Trophoblast cell (in vitro differentiated cells and primary cell): ENCODE data around the gene PLA2G3.

Experiments used
- DNase-seq, 2 donors: peaks; one replicate each; pipeline ENCODE4 v3.0.0-alpha.2; 2016
- H2AFZ ChIP-seq: 2 replicates; pipeline ENCODE4 v1.6.1; 2013; ENCODE audit warnings: low read length, moderate library complexity, mild to moderate bottlenecking; ENCODE audit not compliant: insufficient read depth, poor library complexity
- H2AK5ac ChIP-seq: 2 replicates; pipeline ENCODE4 v1.6.1; 2013; ENCODE audit warnings: mild to moderate bottlenecking, low read length
- H2BK120ac ChIP-seq: 2 replicates; pipeline ENCODE4 v1.6.1; 2013; ENCODE audit warnings: low read length, mild to moderate bottlenecking, moderate library complexity; ENCODE audit not compliant: insufficient read depth, poor library complexity
- H2BK12ac ChIP-seq: 2 replicates; pipeline ENCODE4 v1.6.1; 2013; ENCODE audit warnings: mild to moderate bottlenecking, low read length, moderate library complexity
- H2BK5ac ChIP-seq: 2 replicates; pipeline ENCODE4 v1.6.1; 2013; ENCODE audit warnings: low read length, low read depth, moderate library complexity, mild to moderate bottlenecking; ENCODE audit not compliant: poor library complexity
- H3K14ac ChIP-seq: 2 replicates; pipeline ENCODE4 v1.6.1; 2013; ENCODE audit warnings: mild to moderate bottlenecking, low read length
- H3K18ac ChIP-seq: 2 replicates; pipeline ENCODE4 v1.6.1; 2013; ENCODE audit warnings: mild to moderate bottlenecking, low read length
- H3K23ac ChIP-seq: 2 replicates; pipeline ENCODE4 v1.6.1; 2013; ENCODE audit warnings: low read length
- H3K27ac ChIP-seq: 2 replicates; pipeline ENCODE4 v1.5.1; 2013; ENCODE audit warnings: low read depth, mild to moderate bottlenecking, inconsistent platforms, low read length, moderate library complexity
- H3K27me3 ChIP-seq: 2 replicates; pipeline ENCODE4 v1.6.1; 2013; ENCODE audit warnings: inconsistent platforms, mild to moderate bottlenecking, low read length, moderate library complexity; ENCODE audit not compliant: insufficient read depth
- H3K36me3 ChIP-seq, 2 experiments: 1 replicate in 1 of 2; 2 replicates in 1 of 2; pipeline ENCODE4 v1.6.1; 2013; ENCODE audit warnings: low read length in 2 of 2, mild to moderate bottlenecking in 2 of 2, moderate library complexity in 1 of 2; ENCODE audit not compliant: insufficient read depth in 2 of 2, control insufficient read depth in 1 of 2
- H3K4ac ChIP-seq: 2 replicates; pipeline ENCODE4 v1.6.1; 2013; ENCODE audit warnings: low read depth, mild to moderate bottlenecking, low read length, moderate library complexity
- H3K4me1 ChIP-seq, 2 experiments: 1 replicate in 1 of 2; 2 replicates in 1 of 2; pipeline ENCODE4 v1.6.1; 2013; ENCODE audit warnings: low read length in 2 of 2, mild to moderate bottlenecking in 2 of 2, moderate library complexity in 1 of 2; ENCODE audit not compliant: insufficient read depth in 2 of 2, control insufficient read depth in 1 of 2
- H3K4me2 ChIP-seq: 2 replicates; pipeline ENCODE4 v1.6.1; 2013; ENCODE audit warnings: inconsistent platforms, mild to moderate bottlenecking, low read length, moderate library complexity
- H3K4me3 ChIP-seq: 2 replicates; pipeline ENCODE4 v1.5.1; 2013; ENCODE audit warnings: mild to moderate bottlenecking, low read depth, low read length, inconsistent platforms
- H3K79me1 ChIP-seq: one replicate; pipeline ENCODE4 v1.6.1; 2013; ENCODE audit warnings: low read length
- H3K79me2 ChIP-seq: 2 replicates; pipeline ENCODE4 v1.6.1; 2013; ENCODE audit warnings: low read length, mild to moderate bottlenecking; ENCODE audit not compliant: control insufficient read depth, insufficient read depth, poor library complexity
- H3K9ac ChIP-seq: 2 replicates; pipeline ENCODE4 v1.6.1; 2013; ENCODE audit warnings: mild to moderate bottlenecking, low read length
- H3K9me3 ChIP-seq: 2 replicates; pipeline ENCODE4 v1.6.1; 2013; ENCODE audit warnings: low read depth, mild to moderate bottlenecking, control low read depth, inconsistent platforms, low read length; ENCODE audit not compliant: insufficient read depth
- H4K12ac ChIP-seq: 2 replicates; pipeline ENCODE4 v1.6.1; 2013; ENCODE audit warnings: low read depth, mild to moderate bottlenecking, low read length, moderate library complexity
- H4K8ac ChIP-seq: 2 replicates; pipeline ENCODE4 v1.6.1; 2013; ENCODE audit warnings: low read depth, mild to moderate bottlenecking, low read length, moderate library complexity
- H4K91ac ChIP-seq: one replicate; pipeline ENCODE4 v1.6.1; 2013; ENCODE audit warnings: low read depth, mild to moderate bottlenecking, low read length, moderate library complexity
- WGBS: extraction: QIAGEN DNeasy Blood & Tissue Kit; methylation state at CpG from one replicate; pipeline ENCODE4 v1.1.7; 2013; ENCODE audit warnings: missing lambda C conversion rate; ENCODE audit not compliant: insufficient read length, insufficient coverage; ENCODE audit errors: extremely low coverage; 5-methylcytosine and 5-hydroxymethylcytosine counted together

Gene PLA2G3

GRCh38 chr22:31107894-31108218 is 32.5 kb downstream of the PLA2G3 start:
- peak overlapping the region; percentile 38 for H3K4me3 ChIP-seq
- peaks cover 5% of the 10 kb centered on the region for H3K79me1 ChIP-seq
- H2BK120ac ChIP-seq, result no peak overlapping the region
- no peak overlapping the region for H3K18ac ChIP-seq
- H3K27ac ChIP-seq, result no peak overlapping the region
- H4K12ac ChIP-seq, result no peak overlapping the region
- H3K4me2 ChIP-seq, result peak overlapping the region; percentile 61
- no peak overlapping the region for H2BK12ac ChIP-seq
- H2AK5ac ChIP-seq, result no peak overlapping the region
- DNase-seq, result no peak
- no peak overlapping the region for H3K14ac ChIP-seq
- no peak overlapping the region for H3K4ac ChIP-seq
- peaks cover 4% of the 10 kb centered on the region for H3K9me3 ChIP-seq
- H2BK5ac ChIP-seq, result peak overlapping the region; percentile 23
- peak overlapping the region; percentile 55 for H2AFZ ChIP-seq
- H3K9ac ChIP-seq, result no peak overlapping the region
- H4K91ac ChIP-seq, result no peak overlapping the region
- no CpG with 5 or more reads among the region's 5 CpGs for WGBS
- H3K36me3 ChIP-seq, result peaks cover 13 to 14% of the 10 kb centered on the region in 2 experiments
- peaks cover 12 to 14% of the 10 kb centered on the region in 2 experiments for H3K4me1 ChIP-seq
- no peaks in the 10 kb centered on the region for H3K27me3 ChIP-seq
- H3K79me2 ChIP-seq, result peaks cover 4% of the 10 kb centered on the region
- no peak overlapping the region for H3K23ac ChIP-seq
- H4K8ac ChIP-seq, result peak overlapping the region; percentile 71

GRCh38 chr22:31107178-31107893 is 33.0 kb downstream of the PLA2G3 start, which contains the start of gene SELENOM:
TSS of gene SELENOM (minus strand) at chr22:31107568. CDS start at chr22:31107505, 63 bp downstream.
- Histone ChIP-seq H2BK120ac (peak within 1 kb of the TSS; percentile 47), H3K18ac (peak within 1 kb of the TSS; percentile 80), H4K91ac (peak within 1 kb of the TSS; percentile 54), H3K23ac (no peak within 1 kb of the TSS), H2AFZ (peak within 1 kb of the TSS; percentile 61), H3K14ac (peak within 1 kb of the TSS; percentile 68), H2BK5ac (peak within 1 kb of the TSS; percentile 37), H3K4me3 (peak within 1 kb of the TSS; percentile 74), H3K4me2 (peak within 1 kb of the TSS; percentile 81), H2AK5ac (peak within 1 kb of the TSS; percentile 65), H3K79me1 (peaks cover 5% of the 10 kb centered on the region), H3K9me3 (peaks cover under 1% of the 10 kb centered on the region), H4K12ac (peak within 1 kb of the TSS; percentile 60), H3K79me2 (peaks cover 4% of the 10 kb centered on the region), H3K4ac (peak within 1 kb of the TSS; percentile 44), H3K27ac (peak within 1 kb of the TSS; percentile 45), H3K4me1 (peaks cover 12 to 14% of the 10 kb centered on the region in 2 experiments), H3K27me3 (no peaks in the 10 kb centered on the region), H2BK12ac (peak within 1 kb of the TSS; percentile 23), H3K36me3 (peaks cover 17 to 18% of the 10 kb centered on the region in 2 experiments), H4K8ac (peak within 1 kb of the TSS; percentile 76), H3K9ac (peak within 1 kb of the TSS; percentile 9)
- WGBS, result no CpG with 5 or more reads among the region's 67 CpGs
- DNase-seq, result peak; percentile 99 to 100

- Histone ChIP-seq H3K27ac (no peak overlapping the region), H3K4ac (peak overlapping the region; percentile 44), H3K36me3 (peaks cover 20 to 24% of the 10 kb centered on the region in 2 experiments), H4K12ac (peak overlapping the region; percentile 60), H3K4me1 (peaks cover 12 to 14% of the 10 kb centered on the region in 2 experiments), H3K18ac (peak overlapping the region; percentile 80), H3K4me3 (peak overlapping the region; percentile 74), H2AK5ac (peak overlapping the region; percentile 65), H2BK5ac (peak overlapping the region; percentile 37), H3K9ac (peak overlapping the region; percentile 9), H2BK120ac (no peak overlapping the region), H4K91ac (peak overlapping the region; percentile 54), H3K4me2 (peak overlapping the region; percentile 81), H4K8ac (peak overlapping the region; percentile 76), H3K79me1 (peaks cover 5% of the 10 kb centered on the region), H2BK12ac (peak overlapping the region; percentile 23), H3K27me3 (no peaks in the 10 kb centered on the region), H3K14ac (peak overlapping the region; percentile 68), H3K79me2 (peaks cover 4% of the 10 kb centered on the region), H3K9me3 (no peaks in the 10 kb centered on the region), H2AFZ (peak overlapping the region; percentile 61), H3K23ac (no peak overlapping the region)
- WGBS, result no CpG with 5 or more reads among the region's 14 CpGs
- peak in 1 of 2 donors; percentile 53 for DNase-seq
Observed at GRCh38 chr22:31106731-31107177, 33.6 kb downstream of the PLA2G3 start.

DNA sequence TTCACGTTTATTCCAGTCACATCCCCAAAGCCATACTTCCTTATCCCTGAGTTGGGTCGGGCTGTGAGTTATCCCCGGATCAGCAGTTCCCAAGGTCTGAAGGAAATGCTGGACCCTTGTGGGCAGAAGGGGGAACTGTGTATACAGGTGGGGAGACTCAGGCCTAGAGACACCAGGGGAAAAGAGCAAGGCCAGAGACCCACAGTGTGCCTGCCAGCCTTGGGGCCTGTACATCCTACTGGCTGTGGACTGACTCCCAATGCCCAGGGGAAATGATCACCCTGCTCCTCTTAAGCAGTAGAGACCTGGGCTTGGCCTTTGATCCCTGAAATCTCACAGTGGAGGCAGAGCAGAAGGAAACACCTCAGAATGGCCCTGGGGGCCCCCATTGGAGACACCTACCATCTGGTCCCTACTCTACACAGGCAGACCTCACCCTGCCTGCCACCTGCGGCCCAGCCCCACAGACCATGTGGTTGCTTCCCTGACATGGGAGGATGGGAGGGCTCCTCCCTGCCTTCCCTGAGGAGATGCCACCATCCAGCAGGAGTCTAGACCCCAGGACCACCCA is 34.2 kb downstream of the PLA2G3 start:
- peak in 1 of 2 donors; percentile 7 for DNase-seq
- WGBS, result no CpG with 5 or more reads among the region's 4 CpGs
- no peak overlapping the region for H4K8ac ChIP-seq

More for the DNA sequence above, 34.2 kb downstream of the PLA2G3 start:
- no peak overlapping the region for H3K4me3 ChIP-seq
- H3K4me2 ChIP-seq, result no peak overlapping the region
- no peak overlapping the region for H4K91ac ChIP-seq
- no peak overlapping the region for H4K12ac ChIP-seq
- no peaks in the 10 kb centered on the region for H3K27me3 ChIP-seq
- no peak overlapping the region for H3K27ac ChIP-seq
- no peak overlapping the region for H2BK120ac ChIP-seq
- H3K14ac ChIP-seq, result no peak overlapping the region
- peaks cover 5% of the 10 kb centered on the region for H3K79me1 ChIP-seq
- H3K23ac ChIP-seq, result no peak overlapping the region
- H2BK5ac ChIP-seq, result no peak overlapping the region
- peaks cover 12 to 14% of the 10 kb centered on the region in 2 experiments for H3K4me1 ChIP-seq
- H3K9ac ChIP-seq, result no peak overlapping the region
- no peaks in the 10 kb centered on the region for H3K9me3 ChIP-seq
- no peak overlapping the region for H2BK12ac ChIP-seq
- H2AK5ac ChIP-seq, result no peak overlapping the region
- peaks cover 4% of the 10 kb centered on the region for H3K79me2 ChIP-seq
- H3K18ac ChIP-seq, result no peak overlapping the region
- no peak overlapping the region for H3K4ac ChIP-seq
- H2AFZ ChIP-seq, result no peak overlapping the region
- peaks cover 23 to 27% of the 10 kb centered on the region in 2 experiments for H3K36me3 ChIP-seq
